Kidney capillary endothelial cell (primary cell): ENCODE results near the gene KRTAP2-4.
"Not testable (repeated sequence)": the region's sequence is repeated elsewhere in the genome, so short reads cannot be mapped to it uniquely, and the experiment has no call there.

Experiments used
- DNase-seq: peaks from one replicate; pipeline ENCODE4 v3.0.0-alpha.2; 2018; ENCODE audit warnings: low spot score

The KRTAP2-4 gene

GRCh38 chr17:41071606-41072360, 6.1 kb upstream of the KRTAP2-4 start:
- no peak for DNase-seq

GRCh38 chr17:41069031-41069430, 3.4 kb upstream of the KRTAP2-4 start:
- DNase-seq = no peak

GRCh38 chr17:41067281-41067680, 1.6 kb upstream of the KRTAP2-4 start:
- no peak for DNase-seq

GRCh38 chr17:41065016-41065689, 526 bp downstream of the KRTAP2-4 start:
- not testable (repeated sequence) for DNase-seq

- DNase-seq = no peak
Observed at GRCh38 chr17:41064301-41064700, 1.4 kb downstream of the KRTAP2-4 start.

- no peak for DNase-seq
Observed at GRCh38 chr17:41063449-41063848, 2.2 kb downstream of the KRTAP2-4 start.

GRCh38 chr17:41061964-41062363, 3.7 kb downstream of the KRTAP2-4 start:
- DNase-seq = no peak

- DNase-seq = peak; percentile 25
Observed at GRCh38 chr17:41060052-41060604, 5.6 kb downstream of the KRTAP2-4 start, which contains the start of gene KRTAP2-3. KRTAP2-3 (minus strand) TSS chr17:41060114; CDS start chr17:41060050, 64 bp downstream.

GRCh38 chr17:41059276-41060051, 6.2 kb downstream of the KRTAP2-4 start:
- DNase-seq = not testable (repeated sequence)

- no peak for DNase-seq
Observed at GRCh38 chr17:41058741-41059140, 6.9 kb downstream of the KRTAP2-4 start.

GRCh38 chr17:41057547-41057946, 8.1 kb downstream of the KRTAP2-4 start:
- DNase-seq = no peak

GRCh38 chr17:41055130-41055529, 10.5 kb downstream of the KRTAP2-4 start, which contains the start of gene KRTAP2-2:
KRTAP2-2 (minus strand) TSS chr17:41055230; CDS start chr17:41055211, 19 bp downstream.
- DNase-seq = not testable (repeated sequence)

- DNase-seq = not testable (repeated sequence)
Observed at GRCh38 chr17:41054556-41054955, 11.1 kb downstream of the KRTAP2-4 start.

- no peak for DNase-seq
Observed at GRCh38 chr17:41054025-41054424, 11.7 kb downstream of the KRTAP2-4 start.

- DNase-seq = no peak
Observed at GRCh38 chr17:41052566-41052965, 13.1 kb downstream of the KRTAP2-4 start.

GRCh38 chr17:41049110-41049509, 16.6 kb downstream of the KRTAP2-4 start:
- DNase-seq = no peak

- DNase-seq = peak; percentile 21
Observed at GRCh38 chr17:41048441-41048840, 17.2 kb downstream of the KRTAP2-4 start.

- DNase-seq = not testable (repeated sequence)
Observed at GRCh38 chr17:41046735-41047465, 18.8 kb downstream of the KRTAP2-4 start, which contains the start of gene KRTAP2-1. KRTAP2-1 (minus strand) TSS chr17:41047316; CDS start chr17:41047267, 49 bp downstream.

- DNase-seq = no peak
Observed at GRCh38 chr17:41042953-41043352, 22.7 kb downstream of the KRTAP2-4 start.

GRCh38 chr17:41040783-41041571, 24.7 kb downstream of the KRTAP2-4 start, which contains the start of gene KRTAP1-1:
KRTAP1-1 (minus strand) TSS chr17:41041450; CDS start chr17:41041397, 53 bp downstream.
- DNase-seq = not testable (repeated sequence)
